HG02884 (cell line): ENCODE measurements around the gene HLA-DOA.

Experiments
- ATAC-seq: cut with Tn5 transposase; IDR thresholded peaks from one replicate; pipeline ENCODE4 v1.9.1; 2021; ENCODE audit warnings: mild to moderate bottlenecking, moderate library complexity; ENCODE audit not compliant: unreplicated experiment

The HLA-DOA gene

GRCh38 chr6:33008944-33009861 lies at the start of gene HLA-DOA:
Gene HLA-DOA, minus strand, starts transcription at chr6:33009591.
- peak; percentile 78 for ATAC-seq

GRCh38 chr6:33057222-33058150 lies 48.1 kb upstream of the HLA-DOA start:
- no peak for ATAC-seq

DNA sequence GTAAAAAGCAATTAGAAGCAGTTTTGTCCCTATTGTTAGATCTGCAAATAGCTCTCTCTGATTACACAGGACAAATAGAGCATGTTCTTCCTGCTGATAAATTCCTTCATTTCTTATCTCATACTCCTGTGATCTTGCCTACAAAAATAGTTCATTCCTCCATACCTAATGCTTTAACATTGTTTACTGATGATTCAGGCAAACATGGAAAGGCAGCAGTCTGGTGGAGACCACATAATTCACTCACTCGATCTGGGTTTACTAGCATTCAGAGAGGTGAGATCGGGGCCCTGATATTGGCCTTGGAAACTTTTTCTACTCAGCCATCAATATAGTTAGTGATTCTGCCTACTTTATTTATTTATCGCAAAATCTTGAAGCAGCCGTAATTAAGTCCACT lies 43.8 kb upstream of the HLA-DOA start:
- ATAC-seq, result no peak

DNA sequence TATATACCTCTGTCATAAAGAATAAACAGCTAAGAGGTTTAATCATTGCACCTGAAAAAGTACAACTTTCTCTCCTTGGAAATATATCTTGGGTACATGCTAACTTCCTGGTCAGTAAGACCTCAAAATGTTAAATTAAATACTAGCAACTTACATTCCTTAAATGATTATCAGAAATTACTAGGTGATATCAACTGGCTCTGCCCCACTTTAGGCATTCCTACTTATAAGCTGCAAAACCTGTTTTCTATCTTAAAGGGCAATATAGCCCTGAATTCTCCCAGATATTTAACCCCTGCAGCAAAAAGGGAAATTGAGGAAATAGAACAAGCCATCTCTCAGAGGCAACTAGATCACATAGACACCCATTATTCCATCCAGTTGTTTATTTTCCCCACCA lies 43.2 kb upstream of the HLA-DOA start:
- ATAC-seq, result no peak

DNA sequence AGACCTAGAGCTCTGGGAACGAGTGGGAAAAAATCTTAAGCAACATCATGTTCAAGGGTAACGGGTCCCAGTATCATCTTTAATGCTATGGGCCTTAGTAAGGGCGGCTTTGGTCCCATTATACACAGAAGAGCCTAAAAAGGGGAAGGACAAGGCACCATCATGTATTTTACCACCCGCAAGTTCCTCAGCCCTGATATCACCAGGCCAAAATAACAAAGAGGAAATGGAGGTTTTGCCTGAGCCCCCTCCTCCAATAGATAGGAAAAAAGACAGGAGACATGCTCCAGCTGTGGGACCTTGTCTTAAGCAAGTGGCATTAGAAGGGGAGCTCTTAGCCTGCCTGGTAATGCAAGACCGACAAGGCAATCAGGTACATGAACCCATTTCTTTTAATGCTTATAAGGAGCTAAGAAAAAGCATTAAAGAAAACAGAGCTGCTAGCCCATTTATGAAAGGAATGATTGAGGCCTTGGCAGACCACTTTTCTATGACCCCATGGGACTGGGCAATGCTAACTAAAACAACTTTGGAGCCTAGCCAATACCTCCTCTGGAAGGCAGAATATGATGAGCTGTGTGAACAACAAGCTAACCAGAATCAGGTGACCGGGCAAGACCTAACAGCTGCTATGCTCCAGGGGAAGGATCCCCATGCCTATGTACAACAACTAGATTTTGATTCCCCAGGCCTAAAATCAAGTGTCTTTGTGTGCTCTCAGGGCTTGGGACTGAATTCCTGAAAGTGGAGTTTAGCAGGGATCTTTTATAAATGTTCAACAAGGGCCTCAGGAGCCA lies 40.8 kb upstream of the HLA-DOA start:
- ATAC-seq, result no peak

GRCh38 chr6:33049323-33050013 lies 40.1 kb upstream of the HLA-DOA start:
- ATAC-seq, result no peak

DNA sequence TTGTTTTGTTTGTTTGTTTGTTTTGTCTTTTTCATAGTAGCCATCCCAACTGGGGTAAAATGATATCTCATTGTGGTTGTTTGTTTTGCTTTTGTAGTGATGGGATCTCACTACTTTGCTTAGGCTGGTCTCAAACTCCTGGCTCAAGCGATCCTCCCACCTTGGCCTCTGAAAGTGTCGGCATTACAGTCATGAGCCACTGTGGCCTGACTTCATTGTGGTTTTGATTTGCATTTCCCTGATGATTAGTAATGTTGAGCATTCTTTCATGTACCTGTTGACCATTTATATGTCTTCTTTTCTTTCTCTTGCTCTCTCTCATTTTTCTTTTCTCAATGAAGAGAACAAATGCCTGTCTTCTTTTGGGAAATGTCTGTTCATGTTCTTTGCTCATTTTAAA lies 30.8 kb upstream of the HLA-DOA start:
- no peak for ATAC-seq

DNA sequence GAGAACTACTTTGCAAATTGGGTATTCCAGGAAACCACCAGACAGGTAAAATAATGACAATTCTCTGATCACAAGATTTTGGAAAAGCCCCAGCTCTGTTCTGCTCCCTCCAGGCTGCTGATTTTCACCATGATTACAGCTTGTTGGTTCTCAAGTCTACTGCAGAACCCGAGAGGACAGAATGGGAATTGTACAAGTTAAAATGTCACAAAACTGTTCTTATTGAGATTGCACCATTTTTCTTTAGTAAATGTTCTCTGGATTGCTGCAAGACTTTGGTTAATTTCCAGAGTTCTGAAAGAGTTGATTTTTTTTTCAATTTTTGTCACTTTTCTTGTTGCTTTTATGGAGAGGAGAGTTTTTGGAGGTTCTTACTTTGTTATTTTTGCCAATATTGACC lies 27.1 kb upstream of the HLA-DOA start:
- no peak for ATAC-seq

DNA sequence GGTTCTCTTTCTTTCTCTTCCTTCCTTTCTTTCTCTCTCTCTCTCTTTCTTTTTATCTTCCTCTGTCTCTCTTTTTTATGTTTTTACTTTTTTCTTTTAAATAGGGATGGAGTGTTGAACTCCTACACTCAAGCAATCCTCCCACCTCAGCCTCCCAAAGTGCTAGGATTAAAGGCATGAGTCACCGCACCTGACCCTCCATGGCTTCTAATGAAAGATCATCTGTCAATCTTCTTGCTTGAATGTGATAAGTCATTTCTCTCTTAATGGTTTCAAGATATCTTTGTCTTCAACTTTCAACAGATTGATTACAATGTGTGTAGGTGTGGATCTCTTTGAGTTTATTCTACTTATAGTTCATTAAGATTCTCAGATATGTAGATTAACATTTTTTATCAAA lies 25.2 kb upstream of the HLA-DOA start:
- no peak for ATAC-seq

DNA sequence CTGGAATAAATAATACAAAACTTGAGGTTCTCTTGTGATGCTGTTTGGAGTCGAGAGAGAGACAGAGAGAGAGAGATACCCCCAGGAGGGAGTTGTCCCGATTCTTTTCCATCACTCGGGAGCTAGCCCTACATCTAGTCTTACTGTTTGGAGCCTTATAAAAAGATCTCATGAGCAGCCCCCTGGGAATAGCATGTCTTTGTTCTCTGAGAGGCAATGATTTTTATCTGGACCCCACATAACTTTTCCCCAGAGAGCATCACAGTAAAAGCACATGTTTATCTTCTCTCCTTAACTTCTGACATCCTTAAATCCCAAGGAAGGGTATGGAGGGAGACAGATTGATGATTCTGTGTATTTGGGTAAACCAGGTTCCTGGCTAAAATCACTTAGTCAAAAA lies 20.9 kb upstream of the HLA-DOA start:
- no peak for ATAC-seq

- peak; percentile 67 for ATAC-seq
Measured at GRCh38 chr6:33029328-33030184, 20.2 kb upstream of the HLA-DOA start.

DNA sequence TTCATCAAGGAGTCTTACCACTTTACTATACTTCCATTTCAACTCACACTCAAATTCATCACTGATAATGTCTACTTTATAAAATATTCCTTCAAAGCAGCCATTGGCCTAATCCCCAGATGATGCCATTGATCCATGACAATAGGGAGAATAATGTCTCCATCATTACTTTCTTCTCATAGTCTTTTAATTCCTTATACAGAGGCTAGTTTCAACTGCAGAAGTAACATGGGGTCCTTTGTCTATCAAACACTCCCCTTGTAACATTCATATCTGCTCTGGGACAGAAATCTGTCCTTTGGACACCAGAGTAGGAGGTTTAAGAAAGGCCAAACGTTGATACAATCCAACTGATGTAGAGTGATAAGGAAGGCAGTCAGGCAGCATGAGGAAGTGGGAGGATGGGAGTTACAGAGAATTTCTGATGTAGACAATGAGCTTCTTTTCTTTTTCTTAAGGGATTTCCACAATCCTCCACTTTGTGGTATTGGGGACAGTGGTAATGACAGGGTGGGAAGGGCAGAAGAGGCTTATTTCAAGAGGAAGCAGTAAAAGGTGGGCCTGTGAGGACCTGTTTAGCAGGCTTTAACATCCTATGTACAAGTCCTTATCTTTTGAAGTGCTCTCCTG lies 18.9 kb upstream of the HLA-DOA start:
- ATAC-seq, result no peak

DNA sequence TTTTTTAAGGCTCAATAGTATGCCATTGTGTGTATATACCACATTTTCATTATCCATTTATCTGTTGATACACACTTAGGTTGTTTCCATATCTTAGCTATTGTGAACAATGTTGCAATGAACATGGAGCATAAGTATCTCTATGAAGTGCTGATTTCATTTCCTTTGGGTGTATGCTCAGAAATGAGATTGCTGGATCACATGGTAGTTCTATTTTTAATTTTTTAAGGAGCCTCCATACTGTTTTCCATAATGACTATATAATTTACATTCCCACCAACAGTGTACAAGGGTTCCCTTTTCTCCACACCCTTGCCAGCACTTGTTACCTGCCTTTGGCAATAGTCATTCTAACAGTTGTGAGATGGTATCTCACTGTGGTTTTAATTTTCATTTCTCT lies 15.1 kb upstream of the HLA-DOA start:
- no peak for ATAC-seq

- ATAC-seq, result no peak
Measured at GRCh38 chr6:33023536-33023935, 14.1 kb upstream of the HLA-DOA start.

GRCh38 chr6:33021917-33022316 lies 12.5 kb upstream of the HLA-DOA start:
- ATAC-seq, result no peak

DNA sequence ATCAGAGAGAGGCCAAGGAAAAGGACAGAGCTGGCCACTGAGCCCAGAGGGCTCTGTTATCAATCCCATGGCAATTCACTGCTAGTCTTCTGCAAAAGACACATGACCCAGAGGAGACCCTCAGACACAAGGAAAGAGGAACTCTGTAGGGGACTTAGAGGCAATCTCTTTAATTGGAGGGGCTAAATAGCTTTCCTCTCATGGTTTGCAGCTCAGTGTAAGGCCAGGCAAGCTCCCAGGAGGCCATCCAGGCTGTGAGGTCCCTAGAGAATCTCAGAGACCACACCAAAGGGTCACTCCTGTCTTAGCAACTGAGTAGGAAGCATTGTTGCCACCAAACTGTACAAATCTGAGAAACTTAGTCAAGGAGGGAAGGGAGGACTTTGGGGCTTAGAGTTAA lies 10.0 kb upstream of the HLA-DOA start:
- no peak for ATAC-seq

DNA sequence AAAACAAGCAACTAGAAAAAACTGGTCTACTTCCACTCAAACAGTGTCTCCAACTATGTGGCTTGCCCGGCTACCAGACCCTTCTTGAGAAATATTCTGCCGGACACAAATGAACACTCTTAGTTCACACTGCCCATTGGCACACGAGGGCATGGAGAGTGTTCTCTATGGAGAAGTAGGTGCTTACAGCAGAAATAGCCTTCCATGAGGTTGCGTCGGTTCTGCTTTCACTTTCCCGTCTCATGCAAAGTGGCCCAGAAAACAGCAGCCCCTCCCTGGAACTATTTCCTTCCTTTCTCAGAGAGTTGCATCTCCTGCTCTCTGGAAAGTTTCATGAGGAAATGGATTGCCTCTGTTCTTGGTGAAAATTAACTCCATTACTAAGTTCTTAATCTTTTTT lies 9.5 kb upstream of the HLA-DOA start:
- no peak for ATAC-seq

DNA sequence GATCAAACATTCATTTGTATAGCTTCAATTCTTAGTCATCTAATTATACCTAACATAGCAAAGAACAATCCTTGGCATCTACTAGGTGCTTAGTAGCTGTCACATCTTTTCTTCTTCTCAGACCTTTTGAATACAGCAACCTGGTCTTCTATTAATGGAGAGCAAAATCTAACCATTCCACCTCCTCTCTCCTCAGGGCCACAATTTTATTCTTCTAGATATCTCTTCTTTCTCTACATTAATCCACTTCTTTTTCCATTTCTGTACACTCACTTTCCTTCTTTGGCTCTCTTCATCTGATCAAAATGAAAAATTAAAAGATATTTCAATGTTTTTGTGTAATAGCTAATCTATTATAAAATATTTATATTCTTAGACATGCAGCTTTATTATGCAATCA lies 9.0 kb upstream of the HLA-DOA start:
- ATAC-seq, result no peak
